ENCODE results near the gene ABRAXAS1. TPM values are rescaled to one million over a fixed set of nuclear protein-coding genes. Genes with fewer than 3 reads are reported as not detected.

The ABRAXAS1 gene
- total RNA-seq: 1 to 10 TPM; 3.1 to 9.0 (median 6.1) TPM

DNA sequence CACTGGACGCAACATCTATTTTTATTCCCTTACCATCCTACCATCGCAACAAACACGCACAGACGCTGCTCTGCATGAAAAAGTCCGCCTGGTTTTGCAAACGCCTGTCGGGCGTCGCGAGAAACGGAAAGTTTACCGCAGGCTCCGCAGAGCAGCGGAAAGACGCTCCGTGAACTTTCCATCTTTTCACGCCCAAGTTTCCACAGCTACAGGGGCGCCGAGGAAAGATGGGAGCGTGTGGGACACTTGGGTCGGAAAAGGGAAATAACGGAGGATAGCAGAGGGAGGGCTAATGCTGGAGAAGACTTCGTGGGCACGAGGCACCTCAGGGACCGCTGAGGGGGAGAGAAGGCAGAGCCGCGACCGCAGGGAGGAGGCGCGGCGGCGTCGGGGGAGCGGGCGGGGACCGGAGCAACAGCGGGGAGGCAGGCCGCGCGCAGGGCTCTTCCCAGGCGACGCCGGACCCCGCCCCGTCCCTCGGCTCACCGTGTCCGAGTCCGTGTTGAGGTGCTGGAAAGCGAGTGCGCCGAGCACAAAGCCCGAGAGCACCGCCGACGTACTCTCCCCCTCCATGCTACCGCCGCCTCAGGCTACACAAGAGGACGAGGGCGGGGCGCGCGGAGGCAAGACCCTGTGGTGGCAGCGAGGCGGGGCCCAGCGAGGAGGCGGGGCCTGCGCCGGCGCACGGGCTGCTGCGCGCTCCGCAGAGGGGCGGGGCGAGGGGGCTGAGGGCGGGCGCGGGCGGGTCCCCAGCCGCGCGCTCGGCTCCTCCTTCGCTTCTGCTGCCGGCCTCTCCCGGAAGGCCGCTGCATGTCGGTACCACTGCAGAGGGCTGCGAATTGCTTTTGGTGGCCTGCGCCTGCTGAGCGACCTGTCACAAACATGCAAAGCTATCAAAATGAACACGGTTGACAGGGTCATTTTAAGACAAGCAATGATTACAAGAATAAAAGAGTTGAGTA is at the start of gene ABRAXAS1:
Gene ABRAXAS1, minus strand, starts transcription at position 601 of the 962 bp plus-strand sequence. Its CDS starts 28 bp downstream, at position 573.
- Histone ChIP-seq H3K36me3 (peaks cover 0 to 20% (median 0%) of the 10 kb centered on the region in 3 donors), H3K4me3 (peak within 1 kb of the TSS; percentile 49 to 94 (median 82)), H3K27ac (peak within 1 kb of the TSS; percentile 88 to 97 (median 91)), H3K4me1 (peaks cover 0 to 19% (median 4%) of the 10 kb centered on the region in 3 donors), H3K27me3 (no peaks in the 10 kb centered on the region), H3K9me3 (no peaks in the 10 kb centered on the region)
- WGBS, 2 donors: 0 to 1% methylated on average over 23 to 33 of the region's 93 CpGs
- intact Hi-C loops (cut with DNase I): no loop called here
- DNase-seq: peak; percentile 71
- TF ChIP-seq, protein P1, sequence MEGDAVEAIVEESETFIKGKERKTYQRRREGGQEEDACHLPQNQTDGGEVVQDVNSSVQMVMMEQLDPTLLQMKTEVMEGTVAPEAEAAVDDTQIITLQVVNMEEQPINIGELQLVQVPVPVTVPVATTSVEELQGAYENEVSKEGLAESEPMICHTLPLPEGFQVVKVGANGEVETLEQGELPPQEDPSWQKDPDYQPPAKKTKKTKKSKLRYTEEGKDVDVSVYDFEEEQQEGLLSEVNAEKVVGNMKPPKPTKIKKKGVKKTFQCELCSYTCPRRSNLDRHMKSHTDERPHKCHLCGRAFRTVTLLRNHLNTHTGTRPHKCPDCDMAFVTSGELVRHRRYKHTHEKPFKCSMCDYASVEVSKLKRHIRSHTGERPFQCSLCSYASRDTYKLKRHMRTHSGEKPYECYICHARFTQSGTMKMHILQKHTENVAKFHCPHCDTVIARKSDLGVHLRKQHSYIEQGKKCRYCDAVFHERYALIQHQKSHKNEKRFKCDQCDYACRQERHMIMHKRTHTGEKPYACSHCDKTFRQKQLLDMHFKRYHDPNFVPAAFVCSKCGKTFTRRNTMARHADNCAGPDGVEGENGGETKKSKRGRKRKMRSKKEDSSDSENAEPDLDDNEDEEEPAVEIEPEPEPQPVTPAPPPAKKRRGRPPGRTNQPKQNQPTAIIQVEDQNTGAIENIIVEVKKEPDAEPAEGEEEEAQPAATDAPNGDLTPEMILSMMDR (IDR thresholded peaks at IDR 0.05): peak in 2 of 6 experiments; percentile 1 to 6
- TF ChIP-seq POLR2A (IDR thresholded peaks at IDR 0.05): peak in 3 of 4 donors; percentile 35 to 87 (median 66)

DNA sequence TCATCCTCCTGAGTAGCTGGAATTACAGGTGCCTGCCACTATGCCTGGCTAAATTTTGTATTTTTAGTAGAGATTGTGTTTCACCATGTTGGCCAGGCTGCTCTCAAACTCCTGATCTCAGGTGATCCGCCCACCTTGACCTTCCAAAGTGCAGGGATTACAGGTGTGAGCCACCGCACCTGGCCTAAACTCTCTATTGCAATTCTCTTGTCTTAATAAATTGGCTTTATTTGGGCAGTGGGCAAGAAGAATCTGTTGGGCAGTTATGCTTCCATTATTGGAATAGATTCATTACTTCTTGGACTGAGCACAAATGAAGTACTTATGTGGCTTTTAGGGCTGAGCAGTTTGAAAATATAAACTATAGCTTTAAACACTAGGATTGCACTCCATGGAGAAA is 42.8 kb upstream of the ABRAXAS1 start:
- intact Hi-C loops (cut with DNase I): no loop called here
- H3K9me3 ChIP-seq: peaks cover 0 to 13% (median 11%) of the 10 kb centered on the region in 3 donors
- TF ChIP-seq, protein P1 (IDR thresholded peaks at IDR 0.05): no peak
- TF ChIP-seq POLR2A (IDR thresholded peaks at IDR 0.05): no peak
- no peaks in the 10 kb centered on the region for H3K4me1 ChIP-seq
- peaks cover 0 to 25% (median 0%) of the 10 kb centered on the region in 4 donors for H3K27me3 ChIP-seq
- no peak overlapping the region for H3K27ac ChIP-seq
- no peak overlapping the region for H3K4me3 ChIP-seq
- no peak for DNase-seq
- H3K36me3 ChIP-seq: no peaks in the 10 kb centered on the region
- WGBS, 2 donors: 87 to 91% methylated on average over 2 of the region's 2 CpGs

DNA sequence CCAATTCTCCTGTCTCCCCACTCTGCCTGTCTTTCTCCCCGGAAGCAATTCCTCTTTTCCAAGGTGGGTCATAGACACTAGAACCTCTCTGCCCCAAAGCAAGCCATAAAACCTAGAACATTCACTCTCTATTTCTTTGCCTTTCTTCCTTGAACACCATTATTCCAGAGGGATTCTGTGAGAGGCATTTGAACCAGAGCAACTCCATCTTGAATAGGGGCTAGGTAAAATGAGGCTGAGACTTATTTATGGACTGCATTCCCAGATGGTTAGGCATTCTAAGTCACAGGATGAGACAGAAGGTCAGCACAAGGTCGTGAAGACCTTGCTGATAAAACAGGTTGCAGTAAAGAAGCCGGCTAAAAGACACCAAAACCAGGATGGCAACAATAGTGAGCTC is 37.3 kb upstream of the ABRAXAS1 start:
- 49 to 61% methylated on average over 2 to 3 of the region's 3 CpGs for WGBS, 2 donors

DNA sequence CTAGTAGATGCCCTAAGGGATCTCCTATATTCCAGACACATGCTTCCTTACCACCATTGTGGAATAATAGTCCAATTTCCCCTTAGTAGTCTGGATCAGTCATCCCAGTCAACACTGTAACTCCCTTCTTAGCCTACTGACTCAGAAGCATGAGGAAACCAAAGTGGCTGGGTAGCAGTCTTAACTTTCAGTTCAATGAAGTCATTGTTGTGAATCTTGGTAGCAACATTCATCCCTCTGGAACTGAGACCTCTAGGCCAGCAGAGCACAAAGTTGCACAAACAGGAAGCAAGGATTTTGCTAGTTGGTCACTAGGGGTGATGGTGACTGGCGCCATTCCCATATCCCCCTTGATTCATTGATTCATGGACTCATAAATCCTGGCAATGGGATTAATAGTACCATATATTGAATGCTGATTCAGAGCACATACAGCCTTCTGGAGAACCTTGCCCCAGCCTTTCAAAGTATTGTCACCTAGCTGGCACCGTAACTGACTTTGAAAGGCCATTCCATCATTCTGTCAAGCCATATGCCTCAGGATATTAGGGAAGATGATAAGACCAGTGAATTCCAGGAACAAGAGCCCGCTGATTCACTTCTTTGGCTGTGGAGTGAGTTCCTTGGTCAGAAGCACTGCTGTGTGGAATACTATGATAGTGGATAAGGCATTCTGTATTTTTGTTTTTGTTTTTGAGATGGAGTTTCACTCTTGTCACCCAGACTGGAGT is 31.3 kb upstream of the ABRAXAS1 start:
- no peaks in the 10 kb centered on the region for H3K27me3 ChIP-seq
- DNase-seq: no peak
- H3K9me3 ChIP-seq: no peaks in the 10 kb centered on the region
- H3K36me3 ChIP-seq: no peaks in the 10 kb centered on the region
- TF ChIP-seq, protein P1 (IDR thresholded peaks at IDR 0.05): no peak
- TF ChIP-seq POLR2A (IDR thresholded peaks at IDR 0.05): no peak
- H3K27ac ChIP-seq: no peak overlapping the region
- H3K4me3 ChIP-seq: no peak overlapping the region
- intact Hi-C loops (cut with DNase I): no loop called here
- 43 to 53% methylated on average over 2 to 3 of the region's 3 CpGs for WGBS, 2 donors
- no peaks in the 10 kb centered on the region for H3K4me1 ChIP-seq

More for the DNA sequence above, 37.3 kb upstream of the ABRAXAS1 start:
- no peak for DNase-seq
- Histone ChIP-seq H3K9me3 (no peaks in the 10 kb centered on the region), H3K36me3 (no peaks in the 10 kb centered on the region), H3K27ac (no peak overlapping the region), H3K27me3 (no peaks in the 10 kb centered on the region), H3K4me3 (no peak overlapping the region), H3K4me1 (no peaks in the 10 kb centered on the region)
- intact Hi-C loops (cut with DNase I): no loop called here
- TF ChIP-seq, protein P1 (IDR thresholded peaks at IDR 0.05): no peak
- TF ChIP-seq POLR2A (IDR thresholded peaks at IDR 0.05): no peak

Data from esophagus squamous epithelium (tissue), 5 donors.